Testis (tissue), 2 donors: ENCODE data around the gene EXD3.

ENCODE experiments used
- POLR2A ChIP-seq: fragments of 450-650 bp; IDR thresholded peaks from one replicate; pipeline ENCODE4 v1.6.1; 2017; ENCODE audit warnings: antibody characterized with exemption, mild to moderate bottlenecking, moderate library complexity
- TF ChIP-seq, protein P1 (sequence below), 3 experiments: fragments of 450-650 bp in 2 of 3; fragments of 200-600 bp in 1 of 3; sonication (generic) in 1 of 3; IDR thresholded peaks; one replicate each; pipeline ENCODE4 v1.5.1; 2016 to 2019; ENCODE audit warnings: antibody characterized with exemption in 3 of 3, mild to moderate bottlenecking in 2 of 3, moderate library complexity in 1 of 3

DNA sequence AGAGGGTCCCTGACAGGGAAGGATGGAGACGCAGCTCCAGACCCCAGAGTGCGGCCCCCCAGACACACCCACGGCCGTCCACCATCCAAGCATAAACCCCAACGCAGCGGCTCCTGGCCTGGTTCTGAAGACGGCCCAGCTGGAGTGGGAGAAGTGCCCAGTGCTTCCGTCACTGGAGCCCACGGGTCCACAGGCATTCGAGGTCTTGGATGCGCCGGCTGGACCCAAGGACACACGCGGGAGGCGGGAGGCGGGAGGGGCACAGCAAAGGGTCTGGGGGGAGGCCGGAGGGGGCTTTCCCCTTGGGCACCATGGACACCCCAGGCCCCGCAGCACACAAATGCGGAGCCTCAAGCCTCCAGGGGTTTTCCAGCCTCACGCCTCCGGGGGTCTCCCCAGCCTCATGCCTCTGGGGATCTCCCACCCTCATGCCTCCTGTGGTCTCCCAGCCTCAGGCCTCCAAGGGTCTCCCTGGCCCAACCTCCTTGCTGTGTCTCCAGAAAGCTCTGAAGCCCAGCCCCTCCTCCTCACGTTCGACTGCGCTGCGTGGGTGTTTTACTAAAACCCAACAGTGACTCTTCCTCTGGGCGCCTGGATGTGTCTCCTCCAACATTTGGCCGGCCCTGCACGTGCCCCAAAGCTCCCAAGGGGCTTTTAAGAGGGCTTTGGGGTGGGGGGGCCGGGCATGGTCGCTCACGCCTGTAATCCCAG, 15.2 kb downstream of the EXD3 start:
- TF ChIP-seq POLR2A: no peak
- TF ChIP-seq, protein P1, sequence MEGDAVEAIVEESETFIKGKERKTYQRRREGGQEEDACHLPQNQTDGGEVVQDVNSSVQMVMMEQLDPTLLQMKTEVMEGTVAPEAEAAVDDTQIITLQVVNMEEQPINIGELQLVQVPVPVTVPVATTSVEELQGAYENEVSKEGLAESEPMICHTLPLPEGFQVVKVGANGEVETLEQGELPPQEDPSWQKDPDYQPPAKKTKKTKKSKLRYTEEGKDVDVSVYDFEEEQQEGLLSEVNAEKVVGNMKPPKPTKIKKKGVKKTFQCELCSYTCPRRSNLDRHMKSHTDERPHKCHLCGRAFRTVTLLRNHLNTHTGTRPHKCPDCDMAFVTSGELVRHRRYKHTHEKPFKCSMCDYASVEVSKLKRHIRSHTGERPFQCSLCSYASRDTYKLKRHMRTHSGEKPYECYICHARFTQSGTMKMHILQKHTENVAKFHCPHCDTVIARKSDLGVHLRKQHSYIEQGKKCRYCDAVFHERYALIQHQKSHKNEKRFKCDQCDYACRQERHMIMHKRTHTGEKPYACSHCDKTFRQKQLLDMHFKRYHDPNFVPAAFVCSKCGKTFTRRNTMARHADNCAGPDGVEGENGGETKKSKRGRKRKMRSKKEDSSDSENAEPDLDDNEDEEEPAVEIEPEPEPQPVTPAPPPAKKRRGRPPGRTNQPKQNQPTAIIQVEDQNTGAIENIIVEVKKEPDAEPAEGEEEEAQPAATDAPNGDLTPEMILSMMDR (IDR thresholded peaks at IDR 0.05): no peak
